H1 (cell line): ENCODE data around the gene CRCP.

Source experiments
- ASH2L ChIP-seq: fragments of 200-600, 300-600 bp; sonication (generic); IDR thresholded peaks from one replicate; pipeline ENCODE4 v1.7.1; 2017; ENCODE audit warnings: low read length
- EZH2 ChIP-seq: fragments of 200-600 bp; sonication (generic); IDR thresholded peaks from 2 replicates; pipeline ENCODE4 v1.7.1; 2012; ENCODE audit warnings: low read depth, mild to moderate bottlenecking, moderate library complexity, low read length, inconsistent platforms; ENCODE audit not compliant: severe bottlenecking
- JUND ChIP-seq: IDR thresholded peaks from 2 replicates; pipeline ENCODE4 v1.6.1; 2011; ENCODE audit warnings: mild to moderate bottlenecking, improper control_type of control experiment, low read length
- MAFK ChIP-seq: IDR thresholded peaks from 2 replicates; pipeline ENCODE4 v1.6.1; 2012; ENCODE audit warnings: low read depth, mild to moderate bottlenecking, improper control_type of control experiment, low read length
- PHF8 ChIP-seq: fragments of 200-600 bp; sonication (generic); conservative IDR thresholded peaks from 2 replicates; pipeline ENCODE4 v1.7.1; 2012; ENCODE audit warnings: low read depth, mild to moderate bottlenecking, inconsistent platforms, low read length, moderate library complexity
- POLR2AphosphoS5 ChIP-seq: IDR thresholded peaks from 2 replicates; pipeline ENCODE4 v1.6.1; 2011; ENCODE audit warnings: low read depth, low read length
- RAD21 ChIP-seq, 2 experiments: IDR thresholded peaks in 1 of 2; conservative IDR thresholded peaks in 1 of 2; 2 replicates each; pipeline ENCODE4 v1.6.1; 2011; ENCODE audit warnings: low read depth in 2 of 2, low read length in 2 of 2, improper control_type of control experiment in 1 of 2, inconsistent platforms in 1 of 2, mild to moderate bottlenecking in 1 of 2, moderate library complexity in 1 of 2
- SIRT6 ChIP-seq: IDR thresholded peaks from one replicate; pipeline ENCODE4 v1.7.1; 2012; ENCODE audit warnings: low read length, inconsistent platforms
- SP1 ChIP-seq: IDR thresholded peaks from 2 replicates; pipeline ENCODE4 v1.6.1; 2011; ENCODE audit warnings: low read depth, low read length
- TAF1 ChIP-seq: IDR thresholded peaks from 2 replicates; pipeline ENCODE4 v1.6.1; 2011; ENCODE audit warnings: mild to moderate bottlenecking, low read depth, low read length
- ZNF274 ChIP-seq: IDR thresholded peaks from 2 replicates; pipeline ENCODE4 v1.7.0; 2012; ENCODE audit warnings: low read length, borderline replicate concordance; ENCODE audit errors: extremely low read depth
- TF ChIP-seq, protein P1 (sequence below), 3 experiments: IDR thresholded peaks; 1 replicate in 2 of 3; 2 replicates in 1 of 3; pipeline versions ENCODE4 v1.5.1 to v1.6.1; 2011; ENCODE audit warnings: low read length in 3 of 3, mild to moderate bottlenecking in 3 of 3, inconsistent platforms in 2 of 3, low read depth in 1 of 3, moderate library complexity in 1 of 3; ENCODE audit not compliant: insufficient read depth in 1 of 3; ENCODE audit errors: control extremely low read depth in 1 of 3
- TF ChIP-seq, protein P2 (sequence below): IDR thresholded peaks from 2 replicates; pipeline ENCODE4 v1.6.1; 2011; ENCODE audit warnings: low read length, improper control_type of control experiment

GRCh38 chr7:66150471-66150870 is 35.8 kb downstream of the CRCP start:
- TF ChIP-seq TAF1 (no peak), SP1 (no peak), SIRT6 (no peak), PHF8 (no peak), RAD21 (IDR thresholded peaks at IDR 0.05 in 1 of 2, conservative IDR thresholded peaks at IDR 0.05 in 1 of 2; ENCODE audit: low read depth in 2 of 2, low read length in 2 of 2) (no peak), ASH2L (no peak), MAFK (no peak), POLR2AphosphoS5 (no peak), ZNF274 (no peak), EZH2 (no peak), JUND (no peak)
- TF ChIP-seq, protein P1, sequence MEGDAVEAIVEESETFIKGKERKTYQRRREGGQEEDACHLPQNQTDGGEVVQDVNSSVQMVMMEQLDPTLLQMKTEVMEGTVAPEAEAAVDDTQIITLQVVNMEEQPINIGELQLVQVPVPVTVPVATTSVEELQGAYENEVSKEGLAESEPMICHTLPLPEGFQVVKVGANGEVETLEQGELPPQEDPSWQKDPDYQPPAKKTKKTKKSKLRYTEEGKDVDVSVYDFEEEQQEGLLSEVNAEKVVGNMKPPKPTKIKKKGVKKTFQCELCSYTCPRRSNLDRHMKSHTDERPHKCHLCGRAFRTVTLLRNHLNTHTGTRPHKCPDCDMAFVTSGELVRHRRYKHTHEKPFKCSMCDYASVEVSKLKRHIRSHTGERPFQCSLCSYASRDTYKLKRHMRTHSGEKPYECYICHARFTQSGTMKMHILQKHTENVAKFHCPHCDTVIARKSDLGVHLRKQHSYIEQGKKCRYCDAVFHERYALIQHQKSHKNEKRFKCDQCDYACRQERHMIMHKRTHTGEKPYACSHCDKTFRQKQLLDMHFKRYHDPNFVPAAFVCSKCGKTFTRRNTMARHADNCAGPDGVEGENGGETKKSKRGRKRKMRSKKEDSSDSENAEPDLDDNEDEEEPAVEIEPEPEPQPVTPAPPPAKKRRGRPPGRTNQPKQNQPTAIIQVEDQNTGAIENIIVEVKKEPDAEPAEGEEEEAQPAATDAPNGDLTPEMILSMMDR (IDR thresholded peaks at IDR 0.05; ENCODE audit: control extremely low read depth in 1 of 3, insufficient read depth in 1 of 3, low read depth in 1 of 3, low read length in 3 of 3): no peak
- TF ChIP-seq, protein P2, sequence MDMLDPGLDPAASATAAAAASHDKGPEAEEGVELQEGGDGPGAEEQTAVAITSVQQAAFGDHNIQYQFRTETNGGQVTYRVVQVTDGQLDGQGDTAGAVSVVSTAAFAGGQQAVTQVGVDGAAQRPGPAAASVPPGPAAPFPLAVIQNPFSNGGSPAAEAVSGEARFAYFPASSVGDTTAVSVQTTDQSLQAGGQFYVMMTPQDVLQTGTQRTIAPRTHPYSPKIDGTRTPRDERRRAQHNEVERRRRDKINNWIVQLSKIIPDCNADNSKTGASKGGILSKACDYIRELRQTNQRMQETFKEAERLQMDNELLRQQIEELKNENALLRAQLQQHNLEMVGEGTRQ: no peak
